Fibroblast of lung (primary cell): Measurements from ENCODE around the gene LYRM2. TPM values are rescaled to one million over a fixed set of nuclear protein-coding genes. Genes with fewer than 3 reads are reported as not detected.

Experiments
- DNase-seq, 2 donors: peaks; one replicate each; pipeline versions ENCODE4 v3.0.0 to v3.0.0-alpha.2; 2010; ENCODE audit warnings: low read depth in 2 of 2
- H2AFZ ChIP-seq: 2 replicates; pipeline ENCODE4 v1.5.1; 2012; ENCODE audit warnings: low read length, control low read depth, inconsistent platforms
- H3K27ac ChIP-seq: 2 replicates; pipeline ENCODE4 v1.5.1; 2011; ENCODE audit warnings: low read length, control low read depth; ENCODE audit not compliant: insufficient read depth
- H3K27me3 ChIP-seq: 2 replicates; pipeline ENCODE4 v1.5.1; 2011; ENCODE audit warnings: mild to moderate bottlenecking, low read length; ENCODE audit not compliant: control insufficient read depth, insufficient read depth
- H3K36me3 ChIP-seq: 2 replicates; pipeline ENCODE4 v1.5.1; 2011; ENCODE audit warnings: low read length; ENCODE audit not compliant: control insufficient read depth, insufficient read depth
- H3K4me1 ChIP-seq: 2 replicates; pipeline ENCODE4 v1.5.1; 2011; ENCODE audit warnings: low read length; ENCODE audit not compliant: control insufficient read depth, insufficient read depth; ENCODE audit errors: extremely low read depth
- H3K4me2 ChIP-seq: 2 replicates; pipeline ENCODE4 v1.5.1; 2011; ENCODE audit warnings: low read length, control low read depth; ENCODE audit not compliant: insufficient read depth; ENCODE audit errors: extremely low read depth
- H3K4me3 ChIP-seq, 4 experiments: fragments of 200-600 bp in 1 of 4; sonication (generic) in 1 of 4; replicated peaks in 1 of 4; 2 replicates each; pipeline ENCODE4 v1.5.1; 2011 to 2016; ENCODE audit warnings: low read length in 4 of 4, low read depth in 3 of 4, mild to moderate bottlenecking in 3 of 4, control low read depth in 2 of 4, inconsistent platforms in 1 of 4, mixed read lengths in 1 of 4; ENCODE audit not compliant: insufficient read depth in 1 of 4; ENCODE audit errors: control extremely low read depth in 1 of 4
- H3K79me2 ChIP-seq: 2 replicates; pipeline ENCODE4 v1.5.1; 2012; ENCODE audit warnings: mild to moderate bottlenecking, low read length, inconsistent platforms; ENCODE audit not compliant: control insufficient read depth, insufficient read depth
- H3K9ac ChIP-seq: 2 replicates; pipeline ENCODE4 v1.5.1; 2011; ENCODE audit warnings: mild to moderate bottlenecking, low read length, control low read depth; ENCODE audit not compliant: insufficient read depth
- H3K9me3 ChIP-seq: 2 replicates; pipeline ENCODE4 v1.5.1; 2012; ENCODE audit warnings: low read depth, low read length; ENCODE audit not compliant: control insufficient read depth, insufficient read depth
- H4K20me1 ChIP-seq: 2 replicates; pipeline ENCODE4 v1.5.1; 2011; ENCODE audit warnings: low read length; ENCODE audit not compliant: control insufficient read depth, insufficient read depth; ENCODE audit errors: extremely low read depth
- EZH2 ChIP-seq: IDR thresholded peaks from 2 replicates; pipeline ENCODE4 v1.5.1; 2012; ENCODE audit warnings: low read length, control low read depth, mild to moderate bottlenecking; ENCODE audit errors: missing control alignments
- polyA plus RNA-seq, 2 donors: library from polyadenylated mRNA; depleted of rRNA in 1 of 2; stranded (reverse) in 1 of 2; unstranded in 1 of 2; fragments of >200 nt; gene quantifications; 2 replicates each; pipeline ENCODE4 v1.2.1, GENCODE V29; 2011 to 2012; ENCODE audit warnings: missing spikeins in 1 of 2
- total RNA-seq: library from RNA; depleted of rRNA; stranded (reverse); fragments of >200 nt; gene quantifications from 2 replicates; pipeline ENCODE4 v1.2.1, GENCODE V29; 2014
- TF ChIP-seq, protein P1 (sequence below), 2 donors: IDR thresholded peaks in 1 of 2; conservative IDR thresholded peaks in 1 of 2; 1 replicate in 1 of 2; 2 replicates in 1 of 2; pipeline ENCODE4 v1.5.1; 2011 to 2012; ENCODE audit warnings: low read length in 2 of 2, control low read depth in 1 of 2, inconsistent platforms in 1 of 2, low read depth in 1 of 2, mild to moderate bottlenecking in 1 of 2

Gene LYRM2
- total and polyA plus RNA-seq, 2 donors (not counting 1 experiment from before 2014, with no cell fraction given), result 27.4 to 66.1 TPM

DNA sequence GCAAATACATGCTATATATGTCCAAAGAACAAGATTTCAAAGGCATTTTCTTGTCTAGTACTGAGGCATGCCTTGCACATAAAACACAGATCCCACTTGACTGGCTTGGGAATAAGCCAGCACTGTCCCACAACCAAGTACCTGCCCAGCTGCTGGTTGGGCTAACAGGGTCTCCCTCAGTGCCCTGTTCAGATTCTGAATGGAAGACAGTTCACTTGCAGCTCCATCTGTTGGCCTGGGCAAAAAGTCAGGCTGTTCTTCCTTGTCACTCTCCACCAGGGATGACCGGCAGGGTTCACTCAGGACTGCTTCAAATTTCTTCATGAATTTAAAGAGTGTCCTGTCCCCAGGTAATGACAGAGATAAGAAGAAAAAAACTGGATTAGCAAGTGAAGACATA is 44.4 kb upstream of the LYRM2 start:
- H3K27me3 ChIP-seq, result no peaks in the 10 kb centered on the region
- H3K36me3 ChIP-seq, result peaks cover 8% of the 10 kb centered on the region

GRCh38 chr6:89681983-89682564 is 43.5 kb upstream of the LYRM2 start:
- TF ChIP-seq, protein P1, sequence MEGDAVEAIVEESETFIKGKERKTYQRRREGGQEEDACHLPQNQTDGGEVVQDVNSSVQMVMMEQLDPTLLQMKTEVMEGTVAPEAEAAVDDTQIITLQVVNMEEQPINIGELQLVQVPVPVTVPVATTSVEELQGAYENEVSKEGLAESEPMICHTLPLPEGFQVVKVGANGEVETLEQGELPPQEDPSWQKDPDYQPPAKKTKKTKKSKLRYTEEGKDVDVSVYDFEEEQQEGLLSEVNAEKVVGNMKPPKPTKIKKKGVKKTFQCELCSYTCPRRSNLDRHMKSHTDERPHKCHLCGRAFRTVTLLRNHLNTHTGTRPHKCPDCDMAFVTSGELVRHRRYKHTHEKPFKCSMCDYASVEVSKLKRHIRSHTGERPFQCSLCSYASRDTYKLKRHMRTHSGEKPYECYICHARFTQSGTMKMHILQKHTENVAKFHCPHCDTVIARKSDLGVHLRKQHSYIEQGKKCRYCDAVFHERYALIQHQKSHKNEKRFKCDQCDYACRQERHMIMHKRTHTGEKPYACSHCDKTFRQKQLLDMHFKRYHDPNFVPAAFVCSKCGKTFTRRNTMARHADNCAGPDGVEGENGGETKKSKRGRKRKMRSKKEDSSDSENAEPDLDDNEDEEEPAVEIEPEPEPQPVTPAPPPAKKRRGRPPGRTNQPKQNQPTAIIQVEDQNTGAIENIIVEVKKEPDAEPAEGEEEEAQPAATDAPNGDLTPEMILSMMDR (conservative IDR thresholded peaks at IDR 0.05 in 1 of 2, IDR thresholded peaks at IDR 0.05 in 1 of 2; ENCODE audit: low read depth in 1 of 2, low read length in 2 of 2), result no peak
- no peak for TF ChIP-seq EZH2
- H3K36me3 ChIP-seq, result peaks cover 8% of the 10 kb centered on the region

More for the DNA sequence above, 44.4 kb upstream of the LYRM2 start:
- DNase-seq, result no peak
- no peaks in the 10 kb centered on the region for H3K4me1 ChIP-seq
- no peak overlapping the region for H3K4me3 ChIP-seq
- H3K9me3 ChIP-seq, result no peaks in the 10 kb centered on the region
- TF ChIP-seq, protein P1 (conservative IDR thresholded peaks at IDR 0.05 in 1 of 2, IDR thresholded peaks at IDR 0.05 in 1 of 2; ENCODE audit: low read depth in 1 of 2, low read length in 2 of 2), result no peak
- no peak for TF ChIP-seq EZH2
- H3K27ac ChIP-seq, result no peak overlapping the region
- H3K9ac ChIP-seq, result no peak overlapping the region
- no peaks in the 10 kb centered on the region for H3K79me2 ChIP-seq
- H4K20me1 ChIP-seq, result no peaks in the 10 kb centered on the region
- no peak overlapping the region for H2AFZ ChIP-seq
- H3K4me2 ChIP-seq, result no peak overlapping the region

DNA sequence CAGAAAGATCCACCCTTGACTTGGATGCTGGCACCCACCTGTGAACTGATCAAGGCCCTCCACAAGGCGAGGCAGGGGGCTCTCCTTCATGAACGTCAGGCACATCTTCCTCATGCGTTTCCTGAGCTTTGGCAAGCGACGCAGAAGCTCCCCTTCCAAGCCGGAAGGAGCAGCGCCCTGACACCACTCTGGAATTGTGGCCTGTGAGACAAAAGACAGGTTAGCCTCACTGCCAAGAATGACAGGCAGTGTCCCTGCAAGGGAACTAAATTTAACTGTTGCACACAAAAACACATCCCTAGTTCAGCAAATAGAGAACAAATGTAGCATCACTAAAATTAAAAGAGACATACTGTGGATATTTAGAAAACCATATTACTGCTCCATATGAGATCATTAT is 42.0 kb upstream of the LYRM2 start:
- no peaks in the 10 kb centered on the region for H3K79me2 ChIP-seq
- H3K27me3 ChIP-seq, result no peaks in the 10 kb centered on the region
- DNase-seq, result no peak
- no peak overlapping the region for H2AFZ ChIP-seq
- TF ChIP-seq, protein P1 (conservative IDR thresholded peaks at IDR 0.05 in 1 of 2, IDR thresholded peaks at IDR 0.05 in 1 of 2; ENCODE audit: low read depth in 1 of 2, low read length in 2 of 2), result no peak
- no peak for TF ChIP-seq EZH2
- H3K36me3 ChIP-seq, result peaks cover 8% of the 10 kb centered on the region
- H4K20me1 ChIP-seq, result no peaks in the 10 kb centered on the region
- H3K4me1 ChIP-seq, result no peaks in the 10 kb centered on the region
- no peak overlapping the region for H3K4me2 ChIP-seq
- no peak overlapping the region for H3K9ac ChIP-seq
- H3K4me3 ChIP-seq, result no peak overlapping the region
- no peaks in the 10 kb centered on the region for H3K9me3 ChIP-seq
- H3K27ac ChIP-seq, result no peak overlapping the region

More at GRCh38 chr6:89681983-89682564, 43.5 kb upstream of the LYRM2 start:
- H3K9ac ChIP-seq, result no peak overlapping the region
- no peak for DNase-seq
- H3K27me3 ChIP-seq, result no peaks in the 10 kb centered on the region
- H3K4me1 ChIP-seq, result no peaks in the 10 kb centered on the region
- H3K4me3 ChIP-seq, result no peak overlapping the region
- H3K4me2 ChIP-seq, result no peak overlapping the region
- H3K79me2 ChIP-seq, result no peaks in the 10 kb centered on the region
- no peaks in the 10 kb centered on the region for H3K9me3 ChIP-seq
- H3K27ac ChIP-seq, result no peak overlapping the region
- H4K20me1 ChIP-seq, result no peaks in the 10 kb centered on the region
- no peak overlapping the region for H2AFZ ChIP-seq
